DND-41 (cell line): Measurements from ENCODE around the gene NLRP13.
"Not testable (repeated sequence)": the region's sequence is repeated elsewhere in the genome, so short reads cannot be mapped to it uniquely, and the experiment has no call there.

Experiments used
- ATAC-seq: fragments of 200-7000 bp; cut with Tn5 transposase; 3 replicates; pipeline ENCODE4 v1.9.1; 2021; ENCODE audit warnings: low read depth; ENCODE audit not compliant: insufficient read depth
- DNase-seq: peaks from one replicate; pipeline ENCODE4 v3.0.0-alpha.2; 2020
- H2AFZ ChIP-seq: 2 replicates; pipeline ENCODE4 v1.6.0; 2012; ENCODE audit warnings: low read depth, low read length
- H3K27ac ChIP-seq: 2 replicates; pipeline ENCODE4 v1.5.1; 2012; ENCODE audit warnings: low read length, inconsistent platforms
- H3K27me3 ChIP-seq: fragments of 200-600 bp; sonication (generic); 2 replicates; pipeline ENCODE4 v1.6.0; 2012; ENCODE audit warnings: low read length, mild to moderate bottlenecking, inconsistent platforms; ENCODE audit not compliant: insufficient read depth, poor library complexity
- H3K36me3 ChIP-seq: 2 replicates; pipeline ENCODE4 v1.5.1; 2012; ENCODE audit warnings: low read length, inconsistent platforms; ENCODE audit not compliant: insufficient read depth
- H3K4me1 ChIP-seq: 2 replicates; pipeline ENCODE4 v1.5.1; 2012; ENCODE audit warnings: mild to moderate bottlenecking, low read length; ENCODE audit not compliant: insufficient read depth
- H3K4me2 ChIP-seq: 2 replicates; pipeline ENCODE4 v1.6.0; 2012; ENCODE audit warnings: mild to moderate bottlenecking, moderate library complexity, low read length, inconsistent platforms; ENCODE audit not compliant: insufficient read depth
- H3K4me3 ChIP-seq, 2 experiments: fragments of 200-600 bp in 1 of 2; shearing (Covaris generic) in 1 of 2; 2 replicates each; pipeline ENCODE4 v1.5.1; 2012 to 2016; ENCODE audit warnings: inconsistent platforms in 2 of 2, low read length in 2 of 2, mild to moderate bottlenecking in 2 of 2, low read depth in 1 of 2, moderate library complexity in 1 of 2
- H3K79me2 ChIP-seq: 2 replicates; pipeline ENCODE4 v1.6.0; 2012; ENCODE audit warnings: low read length, inconsistent platforms; ENCODE audit not compliant: insufficient read depth
- H3K9ac ChIP-seq: 2 replicates; pipeline ENCODE4 v1.6.0; 2012; ENCODE audit warnings: low read depth, mild to moderate bottlenecking, inconsistent platforms, low read length, moderate library complexity
- H3K9me3 ChIP-seq: 2 replicates; pipeline ENCODE4 v1.5.1; 2012; ENCODE audit warnings: low read length, moderate library complexity, mild to moderate bottlenecking, inconsistent platforms; ENCODE audit not compliant: insufficient read depth, severe bottlenecking
- H4K20me1 ChIP-seq: 2 replicates; pipeline ENCODE4 v1.6.0; 2012; ENCODE audit warnings: low read length; ENCODE audit not compliant: insufficient read depth
- CTCF ChIP-seq: IDR thresholded peaks from 2 replicates; pipeline ENCODE4 v1.5.1; 2012; ENCODE audit warnings: borderline replicate concordance, low read length, moderate library complexity, mild to moderate bottlenecking; ENCODE audit not compliant: poor library complexity, severe bottlenecking; ENCODE audit errors: extremely low read depth
- EZH2 ChIP-seq: IDR thresholded peaks from 3 replicates; pipeline ENCODE4 v1.6.1; 2012; ENCODE audit warnings: borderline replicate concordance, low read depth, mild to moderate bottlenecking, moderate library complexity, low read length, inconsistent platforms; ENCODE audit not compliant: severe bottlenecking

The NLRP13 gene

GRCh38 chr19:55956431-55956830 lies 24.3 kb upstream of the NLRP13 start:
- Histone ChIP-seq H3K4me3 (no peak overlapping the region), H3K4me2 (no peak overlapping the region), H2AFZ (no peak overlapping the region), H3K36me3 (no peaks in the 10 kb centered on the region), H3K27ac (no peak overlapping the region), H3K27me3 (no peaks in the 10 kb centered on the region), H3K4me1 (no peaks in the 10 kb centered on the region), H3K9ac (no peak overlapping the region), H4K20me1 (no peaks in the 10 kb centered on the region), H3K9me3 (no peaks in the 10 kb centered on the region), H3K79me2 (no peaks in the 10 kb centered on the region)
- ATAC-seq = no peak
- no peak for TF ChIP-seq EZH2
- no peak for TF ChIP-seq CTCF
- no peak for DNase-seq

- H3K27me3 ChIP-seq, H3K27ac ChIP-seq, H3K9ac ChIP-seq, H3K9me3 ChIP-seq, H3K4me1 ChIP-seq, H2AFZ ChIP-seq, H4K20me1 ChIP-seq, ATAC-seq, DNase-seq, H3K36me3 ChIP-seq, H3K4me3 ChIP-seq, H3K79me2 ChIP-seq, H3K4me2 ChIP-seq: not testable (repeated sequence)
Observed at GRCh38 chr19:55950566-55950965, 18.4 kb upstream of the NLRP13 start.

- H3K27me3 ChIP-seq = no peaks in the 10 kb centered on the region
- no peaks in the 10 kb centered on the region for H3K36me3 ChIP-seq
- no peaks in the 10 kb centered on the region for H3K9me3 ChIP-seq
Observed at GRCh38 chr19:55947532-55947931, 15.4 kb upstream of the NLRP13 start, which contains the start of gene NLRP8. Gene NLRP8, plus strand, starts transcription at chr19:55947832.

GRCh38 chr19:55940306-55940705 lies 8.2 kb upstream of the NLRP13 start:
- Histone ChIP-seq H2AFZ (no peak overlapping the region), H3K36me3 (no peaks in the 10 kb centered on the region), H3K27ac (no peak overlapping the region), H3K4me2 (no peak overlapping the region), H3K79me2 (no peaks in the 10 kb centered on the region), H3K9ac (no peak overlapping the region), H3K4me3 (no peak overlapping the region), H3K9me3 (no peaks in the 10 kb centered on the region), H4K20me1 (no peaks in the 10 kb centered on the region), H3K27me3 (no peaks in the 10 kb centered on the region), H3K4me1 (no peaks in the 10 kb centered on the region)
- TF ChIP-seq EZH2 = no peak
- TF ChIP-seq CTCF = no peak
- DNase-seq (no peak), ATAC-seq (no peak)

More at GRCh38 chr19:55947532-55947931, 15.4 kb upstream of the NLRP13 start, which contains the start of gene NLRP8:
- no peak for DNase-seq
- Histone ChIP-seq H3K4me3 (no peak within 1 kb of the TSS), H3K79me2 (no peaks in the 10 kb centered on the region), H3K9ac (no peak within 1 kb of the TSS), H4K20me1 (no peaks in the 10 kb centered on the region), H3K27ac (no peak within 1 kb of the TSS), H2AFZ (no peak within 1 kb of the TSS), H3K4me2 (no peak within 1 kb of the TSS), H3K4me1 (no peaks in the 10 kb centered on the region)
- ATAC-seq = no peak
- TF ChIP-seq EZH2 (no peak), CTCF (no peak)
